ENCODE measurements around the gene HOXB5.

DNA sequence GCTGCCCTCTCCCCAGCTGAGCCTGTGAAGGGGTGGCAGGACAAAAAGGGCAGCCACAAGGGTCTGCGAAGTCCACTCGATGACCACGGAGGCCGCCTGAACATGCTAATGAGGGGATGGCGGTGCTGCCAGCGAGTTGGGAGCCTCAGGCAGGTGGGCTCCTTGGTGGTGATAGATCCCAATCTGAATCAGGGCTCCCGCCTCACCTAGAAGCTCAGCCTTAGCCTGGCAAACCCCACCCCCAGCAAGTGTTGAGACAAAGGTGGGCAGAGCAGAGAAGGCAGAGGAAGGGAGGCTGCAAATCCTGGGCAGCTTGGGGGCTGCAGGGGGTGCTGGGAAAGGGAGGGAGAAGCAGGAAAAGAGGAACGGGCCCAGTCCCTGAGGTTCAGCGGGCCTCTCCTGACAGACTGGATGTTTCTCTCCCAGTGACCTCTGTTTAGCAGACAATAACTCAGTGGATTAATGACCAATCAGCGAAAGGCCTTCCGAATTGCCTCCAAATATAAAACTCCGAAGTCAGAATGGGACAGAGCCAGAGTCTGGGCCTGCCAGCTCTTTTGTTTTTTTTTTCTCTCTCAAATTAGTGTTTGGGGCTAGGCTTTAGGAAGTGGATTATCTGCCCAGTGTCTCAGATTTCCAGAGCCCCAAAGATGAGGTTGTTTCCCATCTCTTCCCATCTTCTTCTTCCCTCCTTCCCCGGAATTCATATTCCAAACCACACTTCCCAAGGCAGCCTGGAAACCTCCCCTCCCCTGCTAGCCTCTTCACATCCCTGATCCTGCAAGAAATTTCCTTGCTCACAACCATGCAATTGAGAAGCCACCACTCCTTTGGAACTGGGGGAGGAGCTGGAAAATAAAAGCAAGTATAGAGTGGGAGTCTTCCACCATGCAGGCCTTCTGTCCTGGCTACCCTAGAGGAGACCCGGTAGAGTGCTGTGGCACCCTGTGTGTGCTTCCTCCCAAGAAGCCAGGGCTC, 33.5 kb downstream of the HOXB5 start:
- peak; percentile 23 to 26 for TF ChIP-seq POLR2A (IDR thresholded peaks at IDR 0.05)
- TF ChIP-seq, protein P1, sequence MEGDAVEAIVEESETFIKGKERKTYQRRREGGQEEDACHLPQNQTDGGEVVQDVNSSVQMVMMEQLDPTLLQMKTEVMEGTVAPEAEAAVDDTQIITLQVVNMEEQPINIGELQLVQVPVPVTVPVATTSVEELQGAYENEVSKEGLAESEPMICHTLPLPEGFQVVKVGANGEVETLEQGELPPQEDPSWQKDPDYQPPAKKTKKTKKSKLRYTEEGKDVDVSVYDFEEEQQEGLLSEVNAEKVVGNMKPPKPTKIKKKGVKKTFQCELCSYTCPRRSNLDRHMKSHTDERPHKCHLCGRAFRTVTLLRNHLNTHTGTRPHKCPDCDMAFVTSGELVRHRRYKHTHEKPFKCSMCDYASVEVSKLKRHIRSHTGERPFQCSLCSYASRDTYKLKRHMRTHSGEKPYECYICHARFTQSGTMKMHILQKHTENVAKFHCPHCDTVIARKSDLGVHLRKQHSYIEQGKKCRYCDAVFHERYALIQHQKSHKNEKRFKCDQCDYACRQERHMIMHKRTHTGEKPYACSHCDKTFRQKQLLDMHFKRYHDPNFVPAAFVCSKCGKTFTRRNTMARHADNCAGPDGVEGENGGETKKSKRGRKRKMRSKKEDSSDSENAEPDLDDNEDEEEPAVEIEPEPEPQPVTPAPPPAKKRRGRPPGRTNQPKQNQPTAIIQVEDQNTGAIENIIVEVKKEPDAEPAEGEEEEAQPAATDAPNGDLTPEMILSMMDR (IDR thresholded peaks at IDR 0.05) = no peak
- peak; percentile 62 for TF ChIP-seq POLR2AphosphoS5 (IDR thresholded peaks at IDR 0.05)
- no peak for TF ChIP-seq EP300 (IDR thresholded peaks at IDR 0.05)

Measured in gastroesophageal sphincter (tissue), 3 donors.